GM12878 (cell line): ENCODE data around the gene DYDC2. TPM values are rescaled to one million over a fixed set of nuclear protein-coding genes. Genes with fewer than 3 reads are reported as not detected.

Experiments
- ATAC-seq: fragments of 200-7000 bp; cut with Tn5 transposase; 3 replicates; pipeline ENCODE4 v1.9.1; 2020; ENCODE audit warnings: mild to moderate bottlenecking, moderate library complexity
- BruUV-seq: library from RNA; stranded (reverse); fragments of 400-500 nt; replicated peaks from 2 replicates; lab custom pipeline; 2021; lab: Mats Ljungman, UMichigan
- CTCF ChIA-PET: fragments of 300-600 bp; sonication (Branson Sonifier 250); formaldehyde crosslinking; extraction: SDS; loops from one replicate; lab custom pipeline; 2021; ENCODE audit warnings: inconsistent platforms; lab: Yijun Ruan, JAX
- POLR2A ChIA-PET: fragments of 350-600 bp; formaldehyde crosslinking; extraction: SDS; loops from one replicate; lab custom pipeline; 2021; ENCODE audit warnings: inconsistent platforms; lab: Charles Lee
- RAD21 ChIA-PET: fragments of 300-600 bp; sonication (Branson Sonifier 250); formaldehyde crosslinking; loops from one replicate; lab custom pipeline; 2023; ENCODE audit warnings: antibody characterized with exemption; ENCODE audit not compliant: unreplicated experiment; lab: Charles Lee
- SMC1A ChIA-PET: fragments of 300-600 bp; sonication (Branson Sonifier 250); formaldehyde crosslinking; loops from one replicate; lab custom pipeline; 2023; ENCODE audit not compliant: unreplicated experiment, uncharacterized antibody; lab: Charles Lee
- DNase-seq: peaks from one replicate; pipeline ENCODE4 v3.0.0-alpha.2; 2011; ENCODE audit warnings: low read depth, low spot score
- FAIRE-seq: peaks from 3 replicates; lab custom pipeline; 2011; peaks lifted over from hg19 to GRCh38; lab: Jason Lieb, UNC
- H2AFZ ChIP-seq: 2 replicates; pipeline ENCODE4 v1.6.0; 2011; ENCODE audit warnings: low read depth, low read length, control low read depth; ENCODE audit not compliant: control insufficient read depth
- H3K27ac ChIP-seq: 2 replicates; pipeline ENCODE4 v1.5.1; 2011; ENCODE audit warnings: control low read depth; ENCODE audit not compliant: control insufficient read depth, insufficient read depth
- H3K27me3 ChIP-seq, 2 experiments: replicated peaks in 1 of 2; 2 replicates each; pipeline versions ENCODE4 v1.6.0 to v1.6.1; 2011; ENCODE audit warnings: low read length in 1 of 2; ENCODE audit not compliant: control insufficient read depth in 2 of 2, insufficient read depth in 2 of 2
- H3K36me3 ChIP-seq, 2 experiments: 2 replicates each; pipeline ENCODE4 v1.5.1; 2011; ENCODE audit warnings: low read length in 1 of 2; ENCODE audit not compliant: control insufficient read depth in 2 of 2, insufficient read depth in 2 of 2
- H3K4me1 ChIP-seq: 2 replicates; pipeline ENCODE4 v1.6.1; 2011; ENCODE audit warnings: mild to moderate bottlenecking, low read length, moderate library complexity, mixed read lengths; ENCODE audit not compliant: control insufficient read depth, insufficient read depth
- H3K4me2 ChIP-seq: 2 replicates; pipeline ENCODE4 v1.6.0; 2011; ENCODE audit warnings: control low read depth; ENCODE audit not compliant: control insufficient read depth, insufficient read depth
- H3K4me3 ChIP-seq: fragments of 200-600 bp; sonication (generic); 2 replicates; pipeline ENCODE4 v1.5.1; 2016
- H3K79me2 ChIP-seq: 2 replicates; pipeline ENCODE4 v1.6.0; 2011; ENCODE audit warnings: low read length; ENCODE audit not compliant: control insufficient read depth, insufficient read depth
- H3K9ac ChIP-seq: 2 replicates; pipeline ENCODE4 v1.8.0; 2011; ENCODE audit warnings: low read length, control low read depth, mixed read lengths; ENCODE audit not compliant: control insufficient read depth, insufficient read depth
- H3K9me3 ChIP-seq: replicated peaks from 3 replicates; pipeline ENCODE4 v1.5.1; 2011; ENCODE audit warnings: mild to moderate bottlenecking, low read length; ENCODE audit not compliant: control insufficient read depth, insufficient read depth
- H4K20me1 ChIP-seq: 2 replicates; pipeline ENCODE4 v1.6.0; 2011; ENCODE audit not compliant: control insufficient read depth, insufficient read depth
- E2F4 ChIP-seq: IDR thresholded peaks from 2 replicates; pipeline ENCODE4 v1.6.1; 2012; ENCODE audit warnings: low read depth, low read length, improper control_type of control experiment
- FOS ChIP-seq: IDR thresholded peaks from 3 replicates; pipeline ENCODE4 v1.6.1; 2011; ENCODE audit warnings: borderline replicate concordance; ENCODE audit not compliant: insufficient read length; ENCODE audit errors: extremely low read depth
- HDAC6 ChIP-seq: fragments of 200-600 bp; sonication (generic); IDR thresholded peaks from one replicate; pipeline ENCODE4 v1.8.0; 2017; ENCODE audit warnings: antibody characterized with exemption; ENCODE audit not compliant: unreplicated experiment
- PRDM15 ChIP-seq: fragments of 450-650 bp; formaldehyde crosslinking; IDR thresholded peaks from 2 replicates; pipeline ENCODE4 v1.4.0; 2020; ENCODE audit warnings: mild to moderate bottlenecking, moderate library complexity
- STAT3 ChIP-seq: IDR thresholded peaks from 2 replicates; pipeline ENCODE4 v1.6.1; 2011; ENCODE audit warnings: low read depth, low read length, improper control_type of control experiment
- SUZ12 ChIP-seq: fragments of 200-600 bp; sonication (generic); IDR thresholded peaks from one replicate; pipeline ENCODE4 v1.6.1; 2018; ENCODE audit warnings: antibody characterized with exemption, mild to moderate bottlenecking; ENCODE audit not compliant: unreplicated experiment
- WGBS: methylation state at CpG from one replicate; pipeline ENCODE4 v1.1.6; 2016; ENCODE audit warnings: low lambda C conversion rate; ENCODE audit not compliant: insufficient replicate concordance, insufficient coverage; ENCODE audit errors: missing lambda C conversion rate; 5-methylcytosine and 5-hydroxymethylcytosine counted together
- in situ Hi-C: fragments of 300-500 bp; cut with MboI; formaldehyde crosslinking; loops from 9 replicates; pipeline ENCODE4 v1.14.3; 2018; ENCODE audit warnings: mixed read lengths
- intact Hi-C: fragments of 100-400 bp; cut with micrococcal nuclease; formaldehyde crosslinking; loops from one replicate; pipeline ENCODE4 v1.14.2; 2022; ENCODE audit not compliant: unreplicated experiment
- polyA plus RNA-seq, 11 experiments: library from polyadenylated mRNA; depleted of rRNA in 4 of 11; unstranded in 6 of 11; stranded (reverse) in 5 of 11; fragments of >200 nt; fragmentation: Nextera tagmentation in 4 of 11; fragmentation: Illumina TruSeq in 1 of 11; extraction: Ambion mirVana in 4 of 11; extraction: Trizol in 1 of 11; gene quantifications; 1 replicate in 1 of 11; 2 replicates in 10 of 11; pipeline versions ENCODE4 v1.2.1 to v1.2.3, GENCODE V29; 2011 to 2016; ENCODE audit warnings: inconsistent platforms in 2 of 11, missing spikeins in 2 of 11, low read depth in 1 of 11
- total RNA-seq, 4 experiments: library from RNA; depleted of rRNA in 3 of 4; stranded (reverse); fragments of >200 nt in 3 of 4; fragmentation: Illumina TruSeq in 1 of 4; extraction: Trizol in 1 of 4; gene quantifications; 2 replicates each; pipeline versions ENCODE4 v1.2.1 to v1.2.3, GENCODE V29; 2013 to 2021
- TF ChIP-seq, protein P1 (sequence below): IDR thresholded peaks from 2 replicates; pipeline ENCODE4 v1.6.1; 2011; ENCODE audit warnings: borderline replicate concordance, low read depth, mild to moderate bottlenecking, moderate library complexity, mixed read lengths, low read length; ENCODE audit not compliant: insufficient read depth; ENCODE audit errors: extremely low read length

The DYDC2 gene
- total and polyA plus RNA-seq, 10 of the 15 experiments (the other 5 are each of a cell fraction or from before 2014, with no cell fraction given) = 0.18 TPM; not detected in 9

DNA sequence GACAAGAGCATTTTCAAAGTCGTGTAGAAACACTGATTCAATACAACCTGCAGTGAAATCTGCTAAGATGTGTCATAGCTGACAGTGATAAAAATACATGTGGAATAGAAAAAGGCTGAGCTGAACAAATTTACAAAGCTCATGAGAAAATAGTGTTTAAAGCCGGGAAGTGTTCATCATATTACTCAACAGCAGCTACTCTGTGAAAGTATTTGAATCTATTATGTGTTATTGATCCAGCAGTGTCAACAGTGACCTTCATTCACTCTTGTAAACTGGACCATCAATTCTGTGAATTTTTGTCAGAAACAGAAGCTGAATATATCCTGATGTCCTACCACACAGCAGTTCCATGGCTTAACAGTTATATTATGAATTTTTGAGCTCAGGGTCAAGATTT lies 11.7 kb upstream of the DYDC2 start (continued):
- no peak for TF ChIP-seq HDAC6

DNA sequence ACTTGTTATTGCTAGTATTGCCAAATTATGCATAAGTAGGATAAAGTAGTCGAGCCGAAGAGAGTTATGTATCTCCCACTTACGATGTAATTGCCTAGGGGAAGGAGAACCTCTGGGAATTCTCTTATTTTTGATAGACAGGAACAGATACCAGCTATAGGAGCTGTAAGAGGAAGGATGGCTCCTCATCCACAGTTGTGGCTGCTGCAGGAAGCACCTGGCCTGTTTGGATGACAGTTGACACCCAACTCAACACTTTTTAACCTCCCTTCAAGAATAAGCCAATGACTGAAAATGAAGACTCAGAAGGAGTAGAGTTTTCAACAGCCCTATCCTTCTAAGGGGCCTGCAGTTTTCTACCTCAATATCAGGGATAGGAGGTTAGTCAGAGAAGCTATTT lies 6.3 kb upstream of the DYDC2 start:
- Histone ChIP-seq H3K4me2 (no peak overlapping the region), H3K36me3 (no peaks in the 10 kb centered on the region), H3K27ac (no peak overlapping the region), H3K27me3 (peaks cover 0 to 5% of the 10 kb centered on the region in 2 experiments; a peak in 2 of 4 replicates), H3K4me3 (no peak overlapping the region), H3K4me1 (no peaks in the 10 kb centered on the region), H3K79me2 (no peaks in the 10 kb centered on the region), H3K9me3 (no peaks in the 10 kb centered on the region), H4K20me1 (no peaks in the 10 kb centered on the region), H2AFZ (no peak overlapping the region), H3K9ac (no peak overlapping the region)
- intact Hi-C loops = no loop called here
- POLR2A ChIA-PET = no interaction called here
- no peak for TF ChIP-seq FOS
- no peak for TF ChIP-seq STAT3
- TF ChIP-seq, protein P1, sequence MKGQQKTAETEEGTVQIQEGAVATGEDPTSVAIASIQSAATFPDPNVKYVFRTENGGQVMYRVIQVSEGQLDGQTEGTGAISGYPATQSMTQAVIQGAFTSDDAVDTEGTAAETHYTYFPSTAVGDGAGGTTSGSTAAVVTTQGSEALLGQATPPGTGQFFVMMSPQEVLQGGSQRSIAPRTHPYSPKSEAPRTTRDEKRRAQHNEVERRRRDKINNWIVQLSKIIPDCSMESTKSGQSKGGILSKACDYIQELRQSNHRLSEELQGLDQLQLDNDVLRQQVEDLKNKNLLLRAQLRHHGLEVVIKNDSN = no peak
- no peak for TF ChIP-seq E2F4
- TF ChIP-seq SUZ12 = no peak
- TF ChIP-seq PRDM15 = no peak
- SMC1A ChIA-PET = interaction anchor here (1.2 kb wide), 2 partner anchors 94 to 342 kb away, joined by 3 read pairs; no protein-coding TSS in a partner anchor
- ATAC-seq (no peak), FAIRE-seq (no peak), DNase-seq (no peak)
- BruUV-seq = no TSS peak
- in situ Hi-C loops = no loop called here
- WGBS = 38% methylated on average over 3 of the region's 3 CpGs
- RAD21 ChIA-PET = interaction anchor here (0.5 kb wide), 1 partner anchor 1250 kb away, joined by 4 read pairs; no protein-coding TSS in a partner anchor
- CTCF ChIA-PET = no interaction called here
